ENCODE results near the gene PTPRK. TPM values are rescaled to one million over a fixed set of nuclear protein-coding genes. Genes with fewer than 3 reads are reported as not detected.

PTPRK gene
- total and polyA plus RNA-seq, 10 of the 15 experiments (the other 5 are each of a cell fraction or from before 2014, with no cell fraction given) = 0.23 to 1.9 (median 0.55) TPM

DNA sequence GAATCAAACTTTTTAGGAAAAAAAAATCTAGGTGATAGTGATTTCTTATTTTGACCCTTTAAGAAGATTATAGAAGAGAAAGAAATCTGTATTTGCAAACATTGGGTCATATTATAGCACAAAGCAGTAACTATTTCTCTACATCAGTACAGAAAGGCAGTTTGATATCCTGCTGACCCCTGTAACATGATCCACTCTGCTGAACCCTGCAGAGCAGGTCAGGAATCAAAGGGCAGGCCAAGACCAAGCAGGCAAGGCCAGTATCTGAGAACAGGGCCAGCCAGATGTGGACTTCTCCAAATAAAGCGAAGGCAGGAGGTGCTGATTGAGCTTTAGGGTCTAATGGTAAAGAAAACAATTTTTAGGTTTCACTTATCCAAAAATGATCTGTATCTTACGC lies 239.4 kb downstream of the PTPRK start (continued):
- TF ChIP-seq, protein P1, sequence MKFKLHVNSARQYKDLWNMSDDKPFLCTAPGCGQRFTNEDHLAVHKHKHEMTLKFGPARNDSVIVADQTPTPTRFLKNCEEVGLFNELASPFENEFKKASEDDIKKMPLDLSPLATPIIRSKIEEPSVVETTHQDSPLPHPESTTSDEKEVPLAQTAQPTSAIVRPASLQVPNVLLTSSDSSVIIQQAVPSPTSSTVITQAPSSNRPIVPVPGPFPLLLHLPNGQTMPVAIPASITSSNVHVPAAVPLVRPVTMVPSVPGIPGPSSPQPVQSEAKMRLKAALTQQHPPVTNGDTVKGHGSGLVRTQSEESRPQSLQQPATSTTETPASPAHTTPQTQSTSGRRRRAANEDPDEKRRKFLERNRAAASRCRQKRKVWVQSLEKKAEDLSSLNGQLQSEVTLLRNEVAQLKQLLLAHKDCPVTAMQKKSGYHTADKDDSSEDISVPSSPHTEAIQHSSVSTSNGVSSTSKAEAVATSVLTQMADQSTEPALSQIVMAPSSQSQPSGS (IDR thresholded peaks at IDR 0.05; ENCODE audit: low read length) = no peak
- TF ChIP-seq RAD21 (IDR thresholded peaks at IDR 0.05; ENCODE audit: insufficient read depth, low read depth, low read length) (no peak), ZNF217 (IDR thresholded peaks at IDR 0.05) (no peak), YBX1 (IDR thresholded peaks at IDR 0.05) (no peak), JUND (IDR thresholded peaks at IDR 0.05; ENCODE audit: low read depth, low read length) (no peak), PAX5 (IDR thresholded peaks at IDR 0.05; ENCODE audit: borderline replicate concordance, low read depth, low read length) (no peak)

DNA sequence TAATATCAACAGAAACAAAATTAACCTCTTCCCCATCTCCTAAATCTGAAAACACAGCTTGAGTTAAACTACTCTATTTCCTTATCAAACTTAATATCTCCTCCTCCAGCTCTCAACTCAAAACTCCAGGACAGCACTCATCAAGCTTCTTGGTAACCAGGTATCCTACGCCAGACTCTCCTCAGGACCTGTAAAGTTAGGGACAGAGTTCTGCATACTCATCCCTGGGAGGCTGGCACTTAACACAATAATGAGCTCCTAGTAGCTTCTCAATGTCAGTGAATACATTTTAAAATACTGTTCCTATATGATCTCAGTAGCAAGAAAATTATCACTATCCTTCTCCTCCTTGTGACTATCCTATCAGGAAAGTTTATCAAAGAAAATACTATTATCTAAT lies 240.3 kb downstream of the PTPRK start:
- Histone ChIP-seq H3K9me3 (replicated peaks; ENCODE audit: control insufficient read depth, insufficient read depth, low read length) (no peaks in the 10 kb centered on the region), H3K27ac (ENCODE audit: control insufficient read depth, insufficient read depth) (no peak overlapping the region), H3K4me2 (ENCODE audit: control insufficient read depth, insufficient read depth) (no peak overlapping the region), H3K27me3 (replicated peaks in 1 of 2; ENCODE audit: control insufficient read depth in 2 of 2, insufficient read depth in 2 of 2, low read length in 1 of 2) (no peaks in the 10 kb centered on the region), H3K79me2 (ENCODE audit: control insufficient read depth, insufficient read depth, low read length) (no peaks in the 10 kb centered on the region), H3K36me3 (ENCODE audit: control insufficient read depth in 2 of 2, insufficient read depth in 2 of 2, low read length in 1 of 2) (no peaks in the 10 kb centered on the region), H2AFZ (ENCODE audit: control insufficient read depth, low read depth, low read length) (no peak overlapping the region), H3K4me1 (ENCODE audit: control insufficient read depth, insufficient read depth, low read length) (no peaks in the 10 kb centered on the region), H4K20me1 (ENCODE audit: control insufficient read depth, insufficient read depth) (no peaks in the 10 kb centered on the region), H3K9ac (ENCODE audit: control insufficient read depth, insufficient read depth, low read length) (no peak overlapping the region), H3K4me3 (no peak overlapping the region)
- WGBS (ENCODE audit: insufficient coverage, insufficient replicate concordance, low lambda C conversion rate, missing lambda C conversion rate) = 21% methylated on average over 1 of the region's 1 CpG
- RAD21 ChIA-PET (ENCODE audit: unreplicated experiment) = no interaction called here
- FAIRE-seq (no peak), ATAC-seq (no peak), DNase-seq (ENCODE audit: low read depth, low spot score) (no peak)
- intact Hi-C loops (cut with micrococcal nuclease; ENCODE audit: unreplicated experiment) = no loop called here
- in situ Hi-C loops (cut with MboI) = no loop called here
- CTCF ChIA-PET = interaction anchor here (0.8 kb wide), 1 partner anchor 9 kb away, joined by 3 read pairs; no protein-coding TSS in a partner anchor
- BruUV-seq (replicated peaks) = no TSS peak
- SMC1A ChIA-PET (ENCODE audit: uncharacterized antibody, unreplicated experiment) = no interaction called here
- POLR2A ChIA-PET = no interaction called here
- TF ChIP-seq, protein P2, sequence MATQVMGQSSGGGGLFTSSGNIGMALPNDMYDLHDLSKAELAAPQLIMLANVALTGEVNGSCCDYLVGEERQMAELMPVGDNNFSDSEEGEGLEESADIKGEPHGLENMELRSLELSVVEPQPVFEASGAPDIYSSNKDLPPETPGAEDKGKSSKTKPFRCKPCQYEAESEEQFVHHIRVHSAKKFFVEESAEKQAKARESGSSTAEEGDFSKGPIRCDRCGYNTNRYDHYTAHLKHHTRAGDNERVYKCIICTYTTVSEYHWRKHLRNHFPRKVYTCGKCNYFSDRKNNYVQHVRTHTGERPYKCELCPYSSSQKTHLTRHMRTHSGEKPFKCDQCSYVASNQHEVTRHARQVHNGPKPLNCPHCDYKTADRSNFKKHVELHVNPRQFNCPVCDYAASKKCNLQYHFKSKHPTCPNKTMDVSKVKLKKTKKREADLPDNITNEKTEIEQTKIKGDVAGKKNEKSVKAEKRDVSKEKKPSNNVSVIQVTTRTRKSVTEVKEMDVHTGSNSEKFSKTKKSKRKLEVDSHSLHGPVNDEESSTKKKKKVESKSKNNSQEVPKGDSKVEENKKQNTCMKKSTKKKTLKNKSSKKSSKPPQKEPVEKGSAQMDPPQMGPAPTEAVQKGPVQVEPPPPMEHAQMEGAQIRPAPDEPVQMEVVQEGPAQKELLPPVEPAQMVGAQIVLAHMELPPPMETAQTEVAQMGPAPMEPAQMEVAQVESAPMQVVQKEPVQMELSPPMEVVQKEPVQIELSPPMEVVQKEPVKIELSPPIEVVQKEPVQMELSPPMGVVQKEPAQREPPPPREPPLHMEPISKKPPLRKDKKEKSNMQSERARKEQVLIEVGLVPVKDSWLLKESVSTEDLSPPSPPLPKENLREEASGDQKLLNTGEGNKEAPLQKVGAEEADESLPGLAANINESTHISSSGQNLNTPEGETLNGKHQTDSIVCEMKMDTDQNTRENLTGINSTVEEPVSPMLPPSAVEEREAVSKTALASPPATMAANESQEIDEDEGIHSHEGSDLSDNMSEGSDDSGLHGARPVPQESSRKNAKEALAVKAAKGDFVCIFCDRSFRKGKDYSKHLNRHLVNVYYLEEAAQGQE (IDR thresholded peaks at IDR 0.05; ENCODE audit: low read depth, low read length) = no peak
- TF ChIP-seq MTA3 (IDR thresholded peaks at IDR 0.05; ENCODE audit: borderline replicate concordance, low read length) (no peak), BHLHE40 (IDR thresholded peaks at IDR 0.05; ENCODE audit: borderline replicate concordance in 1 of 2, low read depth in 2 of 2, low read length in 1 of 2) (no peak), EZH2 (IDR thresholded peaks at IDR 0.05; ENCODE audit: borderline replicate concordance, control insufficient read depth, low read depth, low read length) (no peak), MTA2 (IDR thresholded peaks at IDR 0.05; ENCODE audit: low read depth) (no peak), MEF2B (IDR thresholded peaks at IDR 0.05; ENCODE audit: partially characterized antibody, poor library complexity, severe bottlenecking) (no peak), RAD51 (IDR thresholded peaks at IDR 0.05) (no peak), PAX5 (IDR thresholded peaks at IDR 0.05; ENCODE audit: borderline replicate concordance, low read depth, low read length) (no peak), HDAC6 (IDR thresholded peaks at IDR 0.05; ENCODE audit: unreplicated experiment) (no peak), POLR2AphosphoS2 (IDR thresholded peaks at IDR 0.05; ENCODE audit: low read depth, low read length) (no peak), STAT3 (IDR thresholded peaks at IDR 0.05; ENCODE audit: low read depth, low read length) (no peak), POLR2AphosphoS5 (IDR thresholded peaks at IDR 0.05; ENCODE audit: low read length) (no peak)
- TF ChIP-seq, protein P3, sequence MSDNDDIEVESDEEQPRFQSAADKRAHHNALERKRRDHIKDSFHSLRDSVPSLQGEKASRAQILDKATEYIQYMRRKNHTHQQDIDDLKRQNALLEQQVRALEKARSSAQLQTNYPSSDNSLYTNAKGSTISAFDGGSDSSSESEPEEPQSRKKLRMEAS (IDR thresholded peaks at IDR 0.05; ENCODE audit: low read depth, low read length) = no peak
- TF ChIP-seq, protein P4, sequence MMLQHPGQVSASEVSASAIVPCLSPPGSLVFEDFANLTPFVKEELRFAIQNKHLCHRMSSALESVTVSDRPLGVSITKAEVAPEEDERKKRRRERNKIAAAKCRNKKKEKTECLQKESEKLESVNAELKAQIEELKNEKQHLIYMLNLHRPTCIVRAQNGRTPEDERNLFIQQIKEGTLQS (IDR thresholded peaks at IDR 0.05; ENCODE audit: borderline replicate concordance, extremely low read depth, low read depth, low read length) = no peak

All from GM12878 (cell line).